HCT116 (cell line): ENCODE results near the gene JUN.

Experiments used
- ATF3 ChIP-seq: IDR thresholded peaks from 2 replicates; pipeline ENCODE4 v1.6.1; 2012
- EZH2 ChIP-seq: fragments of 200-600 bp; sonication (generic); IDR thresholded peaks from 2 replicates; pipeline ENCODE4 v1.6.1; 2017; ENCODE audit warnings: antibody characterized with exemption, mixed run types
- EZH2phosphoT487 ChIP-seq: fragments of 200-600 bp; IDR thresholded peaks from 2 replicates; pipeline ENCODE4 v1.6.1; 2018; ENCODE audit warnings: antibody characterized with exemption, borderline replicate concordance
- MAX ChIP-seq: IDR thresholded peaks from 2 replicates; pipeline ENCODE4 v1.6.1; 2012
- POLR2A ChIP-seq: IDR thresholded peaks from 2 replicates; pipeline ENCODE4 v1.7.0; 2011; ENCODE audit warnings: borderline replicate concordance; ENCODE audit not compliant: insufficient read depth, insufficient read length; ENCODE audit errors: extremely low read depth
- POLR2AphosphoS5 ChIP-seq: IDR thresholded peaks from 2 replicates; pipeline ENCODE4 v1.6.1; 2011; ENCODE audit warnings: mild to moderate bottlenecking, low read depth, low read length, moderate library complexity
- RAD21 ChIP-seq: IDR thresholded peaks from 2 replicates; pipeline ENCODE4 v1.6.1; 2012; ENCODE audit warnings: low read depth, mild to moderate bottlenecking
- REST ChIP-seq: IDR thresholded peaks from 2 replicates; pipeline ENCODE4 v1.6.1; 2012; ENCODE audit warnings: low read depth
- SIN3A ChIP-seq: IDR thresholded peaks from 2 replicates; pipeline ENCODE4 v1.6.1; 2012; ENCODE audit warnings: low read depth
- SRF ChIP-seq: IDR thresholded peaks from 2 replicates; pipeline ENCODE4 v1.6.1; 2012; ENCODE audit warnings: low read depth
- ZBTB33 ChIP-seq: IDR thresholded peaks from 2 replicates; pipeline ENCODE4 v1.6.1; 2011; ENCODE audit warnings: mild to moderate bottlenecking, low read length, moderate library complexity; ENCODE audit not compliant: insufficient replicate concordance; ENCODE audit errors: extremely low read depth
- ZFX ChIP-seq: fragments of 450-650 bp; IDR thresholded peaks from 2 replicates; pipeline ENCODE4 v1.6.1; 2017
- TF ChIP-seq, protein P1 (sequence below), 3 experiments: fragments of 200-600 bp in 1 of 3; sonication (generic) in 1 of 3; IDR thresholded peaks in 2 of 3; conservative IDR thresholded peaks in 1 of 3; 2 replicates each; pipeline ENCODE4 v1.5.1; 2012 to 2017; ENCODE audit warnings: low read depth in 2 of 3, low read length in 2 of 3, antibody characterized with exemption in 1 of 3, borderline replicate concordance in 1 of 3, control low read depth in 1 of 3, mild to moderate bottlenecking in 1 of 3, mixed read lengths in 1 of 3, mixed run types in 1 of 3, moderate library complexity in 1 of 3; ENCODE audit not compliant: insufficient read depth in 1 of 3

GRCh38 chr1:58816072-58816746, 32.4 kb upstream of the JUN start:
- TF ChIP-seq, protein P1, sequence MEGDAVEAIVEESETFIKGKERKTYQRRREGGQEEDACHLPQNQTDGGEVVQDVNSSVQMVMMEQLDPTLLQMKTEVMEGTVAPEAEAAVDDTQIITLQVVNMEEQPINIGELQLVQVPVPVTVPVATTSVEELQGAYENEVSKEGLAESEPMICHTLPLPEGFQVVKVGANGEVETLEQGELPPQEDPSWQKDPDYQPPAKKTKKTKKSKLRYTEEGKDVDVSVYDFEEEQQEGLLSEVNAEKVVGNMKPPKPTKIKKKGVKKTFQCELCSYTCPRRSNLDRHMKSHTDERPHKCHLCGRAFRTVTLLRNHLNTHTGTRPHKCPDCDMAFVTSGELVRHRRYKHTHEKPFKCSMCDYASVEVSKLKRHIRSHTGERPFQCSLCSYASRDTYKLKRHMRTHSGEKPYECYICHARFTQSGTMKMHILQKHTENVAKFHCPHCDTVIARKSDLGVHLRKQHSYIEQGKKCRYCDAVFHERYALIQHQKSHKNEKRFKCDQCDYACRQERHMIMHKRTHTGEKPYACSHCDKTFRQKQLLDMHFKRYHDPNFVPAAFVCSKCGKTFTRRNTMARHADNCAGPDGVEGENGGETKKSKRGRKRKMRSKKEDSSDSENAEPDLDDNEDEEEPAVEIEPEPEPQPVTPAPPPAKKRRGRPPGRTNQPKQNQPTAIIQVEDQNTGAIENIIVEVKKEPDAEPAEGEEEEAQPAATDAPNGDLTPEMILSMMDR (IDR thresholded peaks at IDR 0.05 in 2 of 3, conservative IDR thresholded peaks at IDR 0.05 in 1 of 3; ENCODE audit: borderline replicate concordance in 1 of 3, insufficient read depth in 1 of 3, low read depth in 2 of 3, low read length in 2 of 3), result no peak
- TF ChIP-seq EZH2phosphoT487, result no peak
- peak; percentile 65 for TF ChIP-seq SIN3A
- TF ChIP-seq RAD21, result peak; percentile 54
- no peak for TF ChIP-seq REST
- TF ChIP-seq ZFX, result peak; percentile 16; the same call in 1 of the 2 replicates
- TF ChIP-seq POLR2AphosphoS5, result peak; percentile 71
- TF ChIP-seq MAX, result peak; percentile 62
- TF ChIP-seq SRF, result peak; percentile 45; the same call in 1 of the 2 replicates
- no peak for TF ChIP-seq ZBTB33
- TF ChIP-seq POLR2A, result no peak
- no peak for TF ChIP-seq EZH2
- no peak for TF ChIP-seq ATF3
